Measurements from ENCODE around the gene ACVR1. TPM values are rescaled to one million over a fixed set of nuclear protein-coding genes. Genes with fewer than 3 reads are reported as not detected.
"Not testable (repeated sequence)": the region's sequence is repeated elsewhere in the genome, so short reads cannot be mapped to it uniquely, and the experiment has no call there.

Gene ACVR1
- total RNA-seq, 4 donors from 2014 or later = 4.7 to 18.7 (median 10.3) TPM

DNA sequence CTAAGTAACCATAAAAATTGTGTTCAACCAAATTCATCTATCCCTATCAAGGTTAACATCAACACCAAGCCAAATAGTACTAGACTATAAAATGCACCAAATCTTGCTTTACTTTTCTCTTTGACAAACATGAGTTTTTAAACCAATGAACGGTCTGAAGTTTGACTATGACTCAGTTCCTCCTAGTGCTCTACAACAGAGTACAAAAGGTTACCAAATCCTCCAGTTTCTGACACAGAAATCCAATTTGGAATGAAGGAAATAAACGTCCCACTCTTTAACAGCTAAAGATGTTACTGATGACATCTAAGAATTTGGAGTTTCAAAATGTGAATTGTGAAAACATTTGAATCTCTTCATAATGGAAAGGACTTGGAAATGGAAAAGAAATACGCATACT, 11.8 kb upstream of the ACVR1 start:
- no peak overlapping the region for H3K27ac ChIP-seq
- no peak for DNase-seq
- H3K4me3 ChIP-seq = no peak overlapping the region
- H3K27me3 ChIP-seq = no peaks in the 10 kb centered on the region
- H3K36me3 ChIP-seq = no peaks in the 10 kb centered on the region
- no peaks in the 10 kb centered on the region for H3K9me3 ChIP-seq
- no peaks in the 10 kb centered on the region for H3K4me1 ChIP-seq
- intact Hi-C loops (cut with DNase I) = no loop called here
- TF ChIP-seq POLR2A (IDR thresholded peaks at IDR 0.05) (no peak), CTCF (IDR thresholded peaks at IDR 0.05) (no peak)
- WGBS, 2 donors = 59 to 76% methylated on average over 3 of the region's 3 CpGs

DNA sequence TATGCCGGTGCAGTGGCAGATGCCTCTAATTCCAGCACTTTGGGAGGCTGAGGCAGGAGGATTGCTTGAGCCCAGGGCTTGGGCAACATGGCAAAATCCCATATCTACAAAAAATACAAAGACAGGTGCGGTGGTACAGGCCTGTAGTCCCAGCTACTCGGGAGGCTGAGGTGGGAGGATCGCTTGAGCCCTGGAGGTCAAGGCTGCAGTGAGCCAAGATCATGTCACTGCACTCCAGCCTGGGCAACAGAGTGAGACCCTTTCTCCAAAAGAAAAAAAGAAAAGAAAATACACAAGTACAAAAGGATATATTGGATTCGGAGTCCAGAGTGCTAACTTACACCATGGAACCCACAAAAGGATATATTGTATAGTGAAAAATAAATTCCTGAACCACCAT, 8.4 kb upstream of the ACVR1 start:
- 65 to 70% methylated on average over 5 of the region's 5 CpGs for WGBS, 2 donors
- DNase-seq; H3K4me3 ChIP-seq; H3K36me3 ChIP-seq; intact Hi-C loops (cut with DNase I); H3K9me3 ChIP-seq; H3K27me3 ChIP-seq; H3K27ac ChIP-seq: not testable (repeated sequence)
- peaks cover 0 to 14% (median 0%) of the 10 kb centered on the region in 3 donors for H3K4me1 ChIP-seq

GRCh38 chr2:157880927-157881326, 4.8 kb upstream of the ACVR1 start:
- Histone ChIP-seq H3K9me3 (no peaks in the 10 kb centered on the region), H3K4me3 (no peak overlapping the region), H3K4me1 (peaks cover 6 to 26% (median 7%) of the 10 kb centered on the region in 3 donors), H3K27ac (no peak overlapping the region), H3K27me3 (no peaks in the 10 kb centered on the region), H3K36me3 (no peaks in the 10 kb centered on the region)
- intact Hi-C loops (cut with DNase I) = no loop called here
- WGBS, 2 donors = 36 to 52% methylated on average over 3 of the region's 3 CpGs
- TF ChIP-seq POLR2A (IDR thresholded peaks at IDR 0.05) = no peak
- no peak for TF ChIP-seq CTCF (IDR thresholded peaks at IDR 0.05)
- no peak for DNase-seq

DNA sequence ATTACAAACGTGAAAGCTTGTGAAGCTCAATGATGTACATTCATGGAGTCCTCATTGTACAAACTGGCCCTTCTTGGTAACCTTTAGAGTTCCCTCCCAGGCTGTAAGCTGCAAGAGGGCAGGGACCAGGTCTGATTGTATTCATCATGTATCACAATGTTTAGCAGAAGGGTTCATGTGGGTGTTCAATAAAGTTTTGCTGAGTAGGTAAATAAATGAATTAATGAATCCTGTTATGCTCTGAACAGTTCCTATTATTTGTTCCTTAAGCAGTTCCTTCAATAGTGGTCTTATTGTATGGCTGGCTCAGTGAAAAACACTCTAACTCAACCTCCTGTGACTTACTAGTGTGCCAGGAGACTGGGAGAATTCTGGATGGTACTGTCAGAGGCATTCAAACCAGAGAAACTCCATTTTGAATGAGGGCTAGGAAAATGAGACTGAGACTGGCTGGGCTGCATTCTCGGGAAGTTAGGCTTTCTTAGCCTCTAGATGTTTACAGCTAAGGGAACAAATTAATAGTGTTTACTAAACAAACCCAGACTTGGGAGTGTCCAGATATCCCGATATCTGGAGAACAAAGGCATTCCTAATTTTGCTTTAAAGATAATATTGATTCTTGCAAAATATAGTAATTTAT, 1.8 kb upstream of the ACVR1 start:
- 74 to 86% methylated on average over 3 of the region's 3 CpGs for WGBS, 2 donors
- no peaks in the 10 kb centered on the region for H3K9me3 ChIP-seq
- H3K27ac ChIP-seq = no peak overlapping the region
- H3K4me1 ChIP-seq = peaks cover 6 to 50% (median 20%) of the 10 kb centered on the region in 3 donors
- no peak for DNase-seq
- no peaks in the 10 kb centered on the region for H3K27me3 ChIP-seq
- no peak for TF ChIP-seq POLR2A (IDR thresholded peaks at IDR 0.05)
- no peak for TF ChIP-seq CTCF (IDR thresholded peaks at IDR 0.05)
- H3K36me3 ChIP-seq = no peaks in the 10 kb centered on the region
- H3K4me3 ChIP-seq = no peak overlapping the region
- intact Hi-C loops (cut with DNase I) = loop anchor here (10.0 kb wide), 1 partner anchor 93 kb away; no protein-coding TSS in a partner anchor

GRCh38 chr2:157876786-157877138, 632 bp upstream of the ACVR1 start:
- 11 to 14% methylated on average over 4 to 9 of the region's 12 CpGs for WGBS, 2 donors
- no peaks in the 10 kb centered on the region for H3K9me3 ChIP-seq
- H3K27me3 ChIP-seq = no peaks in the 10 kb centered on the region
- peak overlapping the region; percentile 87 to 93 (median 90) for H3K4me3 ChIP-seq
- no peaks in the 10 kb centered on the region for H3K36me3 ChIP-seq
- no peak for TF ChIP-seq POLR2A (IDR thresholded peaks at IDR 0.05)
- no peak for TF ChIP-seq CTCF (IDR thresholded peaks at IDR 0.05)
- no peak for DNase-seq
- H3K27ac ChIP-seq = peak overlapping the region; percentile 96 to 99 (median 98)
- intact Hi-C loops (cut with DNase I) = loop anchor here (10.0 kb wide), 1 partner anchor 92 kb away; no protein-coding TSS in a partner anchor
- peaks cover 6 to 53% (median 23%) of the 10 kb centered on the region in 3 donors for H3K4me1 ChIP-seq

Data from esophagus squamous epithelium (tissue), 5 donors.